ENCODE data around the gene PLGLB1. TPM values are rescaled to one million over a fixed set of nuclear protein-coding genes. Genes with fewer than 3 reads are reported as not detected.
"Not testable (repeated sequence)": the region's sequence is repeated elsewhere in the genome, so short reads cannot be mapped to it uniquely, and the experiment has no call there.

Gene PLGLB1
- total and polyA plus RNA-seq, 2 of the 4 experiments (the other 2 are of a cell fraction): 0.18 to 0.26 TPM

- no CpG with 5 or more reads among the region's 11 CpGs for WGBS, 2 experiments (ENCODE audit: extremely low coverage in 2 of 2, insufficient read length in 1 of 2)
- H3K4me2 ChIP-seq (ENCODE audit: low read depth, low read length); H4K8ac ChIP-seq (ENCODE audit: low read depth in 2 of 2, low read length in 2 of 2); CTCF ChIA-PET; H2BK15ac ChIP-seq (ENCODE audit: low read depth, low read length); dilution Hi-C loops (cut with HindIII; ENCODE audit: low sequenced_read_pairs, unreplicated experiment); H2AFZ ChIP-seq (replicated peaks; ENCODE audit: low read length, poor library complexity); DNase-seq; H3K23ac ChIP-seq (ENCODE audit: low read depth, low read length); H3K27me3 ChIP-seq (ENCODE audit: control insufficient read depth, insufficient read depth, low read length); H2AK5ac ChIP-seq (ENCODE audit: low read depth, low read length); H3K14ac ChIP-seq (replicated peaks; ENCODE audit: low read depth, low read length); H2BK5ac ChIP-seq (ENCODE audit: low read depth, low read length, poor library complexity, severe bottlenecking); H3K9me3 ChIP-seq (ENCODE audit: control insufficient read depth, insufficient read depth, low read length); in situ Hi-C loops (cut with MboI; ENCODE audit: low sequenced_read_pairs); H3K4me1 ChIP-seq (ENCODE audit: control insufficient read depth, insufficient read depth, low read length); H4K5ac ChIP-seq (ENCODE audit: low read depth, low read length); ATAC-seq (ENCODE audit: low read depth); H3K4ac ChIP-seq (ENCODE audit: low read depth, low read length); POLR2A ChIA-PET (ENCODE audit: unreplicated experiment); H3K56ac ChIP-seq (ENCODE audit: extremely low read depth, insufficient read depth, low read length); H3K18ac ChIP-seq (ENCODE audit: low read depth, low read length); H3K4me3 ChIP-seq (ENCODE audit: insufficient read depth, low read depth, low read length); H3K9me1 ChIP-seq (ENCODE audit: insufficient read depth, low read length); BruUV-seq (replicated peaks); H3K9ac ChIP-seq (ENCODE audit: low read depth, low read length); H2BK120ac ChIP-seq (ENCODE audit: low read depth, low read length); H3K36me3 ChIP-seq (ENCODE audit: control insufficient read depth, insufficient read depth, low read length); H4K20me1 ChIP-seq (ENCODE audit: insufficient read depth, low read length); H2AK9ac ChIP-seq (replicated peaks; ENCODE audit: low read depth, low read length, poor library complexity); H3K27ac ChIP-seq (ENCODE audit: insufficient read depth, low read length); H3K79me1 ChIP-seq (ENCODE audit: low read depth in 1 of 2, low read length in 2 of 2); H4K91ac ChIP-seq (ENCODE audit: insufficient read depth, low read depth, low read length); H2BK20ac ChIP-seq (ENCODE audit: low read depth, low read length); intact Hi-C loops (cut with micrococcal nuclease): not testable (repeated sequence)
Observed at GRCh38 chr2:87056435-87056834, 34.8 kb upstream of the PLGLB1 start.

GRCh38 chr2:87054375-87054774 lies 32.7 kb upstream of the PLGLB1 start:
- H3K9me1 ChIP-seq (ENCODE audit: insufficient read depth, low read length); intact Hi-C loops (cut with micrococcal nuclease); H2BK120ac ChIP-seq (ENCODE audit: low read depth, low read length); H3K14ac ChIP-seq (replicated peaks; ENCODE audit: low read depth, low read length); H3K4ac ChIP-seq (ENCODE audit: low read depth, low read length); H3K9ac ChIP-seq (ENCODE audit: low read depth, low read length); CTCF ChIA-PET; ATAC-seq (ENCODE audit: low read depth); H3K36me3 ChIP-seq (ENCODE audit: control insufficient read depth, insufficient read depth, low read length); H3K23ac ChIP-seq (ENCODE audit: low read depth, low read length); H2BK5ac ChIP-seq (ENCODE audit: low read depth, low read length, poor library complexity, severe bottlenecking); dilution Hi-C loops (cut with HindIII; ENCODE audit: low sequenced_read_pairs, unreplicated experiment); H3K4me3 ChIP-seq (ENCODE audit: insufficient read depth, low read depth, low read length); POLR2A ChIA-PET (ENCODE audit: unreplicated experiment); H3K27me3 ChIP-seq (ENCODE audit: control insufficient read depth, insufficient read depth, low read length); H4K5ac ChIP-seq (ENCODE audit: low read depth, low read length); H4K20me1 ChIP-seq (ENCODE audit: insufficient read depth, low read length); H3K9me3 ChIP-seq (ENCODE audit: control insufficient read depth, insufficient read depth, low read length); H3K27ac ChIP-seq (ENCODE audit: insufficient read depth, low read length); H2AK5ac ChIP-seq (ENCODE audit: low read depth, low read length); H3K4me1 ChIP-seq (ENCODE audit: control insufficient read depth, insufficient read depth, low read length); DNase-seq; H3K56ac ChIP-seq (ENCODE audit: extremely low read depth, insufficient read depth, low read length); in situ Hi-C loops (cut with MboI; ENCODE audit: low sequenced_read_pairs); BruUV-seq (replicated peaks); H2BK20ac ChIP-seq (ENCODE audit: low read depth, low read length); H4K91ac ChIP-seq (ENCODE audit: insufficient read depth, low read depth, low read length); H4K8ac ChIP-seq (ENCODE audit: low read depth in 2 of 2, low read length in 2 of 2); H3K79me1 ChIP-seq (ENCODE audit: low read depth in 1 of 2, low read length in 2 of 2); H2AK9ac ChIP-seq (replicated peaks; ENCODE audit: low read depth, low read length, poor library complexity); H3K18ac ChIP-seq (ENCODE audit: low read depth, low read length); H3K4me2 ChIP-seq (ENCODE audit: low read depth, low read length); H2BK15ac ChIP-seq (ENCODE audit: low read depth, low read length); H2AFZ ChIP-seq (replicated peaks; ENCODE audit: low read length, poor library complexity): not testable (repeated sequence)
- WGBS, 2 experiments (ENCODE audit: extremely low coverage in 2 of 2, insufficient read length in 1 of 2): no CpG with 5 or more reads among the region's 4 CpGs

All from IMR-90 (cell line).